A549 (cell line): Measurements from ENCODE around the gene LRRC36. TPM values are rescaled to one million over a fixed set of nuclear protein-coding genes. Genes with fewer than 3 reads are reported as not detected.

Experiments
- ATAC-seq, 2 experiments: fragments of 200-7000 bp in 1 of 2; fragments of >200 bp in 1 of 2; cut with Nextera tagmentation in 1 of 2; cut with Tn5 transposase in 1 of 2; 3 replicates each; pipeline versions ENCODE4 v1.8.0 to v1.9.1; 2018 to 2020; ENCODE audit warnings: mild to moderate bottlenecking in 1 of 2, moderate library complexity in 1 of 2
- CTCF ChIA-PET: fragments of 300-600 bp; sonication (Branson Sonifier 250); formaldehyde crosslinking; extraction: SDS; loops from one replicate; lab custom pipeline; 2021; ENCODE audit warnings: antibody characterized with exemption, inconsistent platforms; lab: Yijun Ruan, JAX
- POLR2A ChIA-PET: fragments of 350-600 bp; formaldehyde crosslinking; extraction: SDS; loops from one replicate; lab custom pipeline; 2021; ENCODE audit warnings: antibody characterized with exemption, inconsistent platforms; lab: Yijun Ruan, JAX
- DNase-seq, 2 experiments: peaks; one replicate each; pipeline versions ENCODE4 v3.0.0 to v3.0.0-alpha.2; 2011 to 2016; ENCODE audit warnings: low read depth in 1 of 2, low spot score in 1 of 2
- FAIRE-seq: peaks from 2 replicates; lab custom pipeline; 2011; peaks lifted over from hg19 to GRCh38; lab: Jason Lieb, UNC
- H3K27ac ChIP-seq, 2 experiments: fragments of >200 bp; sonication (Bioruptor Twin); formaldehyde crosslinking; 3 replicates each; pipeline ENCODE4 v1.5.1; 2016 to 2017
- H3K4me1 ChIP-seq: fragments of >200 bp; sonication (Bioruptor Twin); formaldehyde crosslinking; 3 replicates; pipeline ENCODE4 v1.6.1; 2016
- H3K4me2 ChIP-seq: fragments of >200 bp; sonication (Bioruptor Twin); formaldehyde crosslinking; 3 replicates; pipeline ENCODE4 v1.6.1; 2016
- H3K4me3 ChIP-seq: fragments of >200 bp; sonication (Bioruptor Twin); formaldehyde crosslinking; 3 replicates; pipeline ENCODE4 v1.5.1; 2016
- H3K9me3 ChIP-seq: fragments of >200 bp; sonication (Bioruptor Twin); formaldehyde crosslinking; 3 replicates; pipeline ENCODE4 v1.6.1; 2016
- BHLHE40 ChIP-seq: IDR thresholded peaks from 2 replicates; pipeline ENCODE4 v1.6.1; 2012; ENCODE audit warnings: low read depth, low read length, inconsistent platforms
- CBX8 ChIP-seq: fragments of 200-600 bp; sonication (generic); IDR thresholded peaks from 2 replicates; pipeline ENCODE4 v1.6.1; 2016
- FOSB ChIP-seq: fragments of 250-450 bp; sonication (Bioruptor Pico); IDR thresholded peaks from 2 replicates; pipeline ENCODE4 v1.5.0; 2020; ENCODE audit warnings: mild to moderate bottlenecking, moderate library complexity
- GATA3 ChIP-seq: IDR thresholded peaks from 2 replicates; pipeline ENCODE4 v1.6.1; 2012; ENCODE audit warnings: borderline replicate concordance
- HEYL ChIP-seq: fragments of 250-450 bp; sonication (Bioruptor Pico); IDR thresholded peaks from 2 replicates; pipeline ENCODE4 v1.8.0; 2021; ENCODE audit warnings: mild to moderate bottlenecking, moderate library complexity
- HOXA7 ChIP-seq: fragments of 250-450 bp; sonication (Bioruptor Pico); IDR thresholded peaks from 2 replicates; pipeline ENCODE4 v1.5.0; 2020; ENCODE audit warnings: mild to moderate bottlenecking, moderate library complexity
- HOXB5 ChIP-seq: fragments of 250-450 bp; sonication (Bioruptor Pico); IDR thresholded peaks from 2 replicates; pipeline ENCODE4 v1.5.0; 2020; ENCODE audit warnings: mild to moderate bottlenecking, moderate library complexity
- JUN ChIP-seq, 2 experiments: fragments of >200 bp; sonication (Bioruptor Twin); formaldehyde crosslinking; IDR thresholded peaks; 2 replicates in 1 of 2; 3 replicates in 1 of 2; pipeline ENCODE4 v1.6.1; 2016 to 2017
- KDM1A ChIP-seq: fragments of 200-600 bp; sonication (generic); IDR thresholded peaks from 2 replicates; pipeline ENCODE4 v1.6.1; 2016; ENCODE audit warnings: low read depth, mild to moderate bottlenecking
- KDM5A ChIP-seq: fragments of 200-600 bp; sonication (generic); IDR thresholded peaks from 2 replicates; pipeline ENCODE4 v1.6.1; 2016; ENCODE audit warnings: antibody characterized with exemption, mild to moderate bottlenecking
- MYC ChIP-seq: IDR thresholded peaks from 2 replicates; pipeline ENCODE4 v1.6.1; 2012; ENCODE audit warnings: mild to moderate bottlenecking, inconsistent platforms, low read length, improper control_type of control experiment, borderline replicate concordance
- NFE2L2 ChIP-seq: fragments of 150-350 bp; conservative IDR thresholded peaks from 2 replicates; pipeline ENCODE4 v1.6.1; 2014; ENCODE audit warnings: low read length
- PHF8 ChIP-seq: fragments of 200-600 bp; sonication (generic); IDR thresholded peaks from 2 replicates; pipeline ENCODE4 v1.6.1; 2016; ENCODE audit warnings: low read depth, mild to moderate bottlenecking, antibody characterized with exemption, moderate library complexity, borderline replicate concordance
- RCOR1 ChIP-seq: fragments of 150-350 bp; IDR thresholded peaks from 2 replicates; pipeline ENCODE4 v1.6.1; 2014; ENCODE audit warnings: antibody characterized with exemption, low read length, low read depth
- RFX5 ChIP-seq: fragments of 450-650 bp; IDR thresholded peaks from 2 replicates; pipeline ENCODE4 v1.7.1; 2014; ENCODE audit warnings: antibody characterized with exemption, mild to moderate bottlenecking, moderate library complexity
- SMC3 ChIP-seq: fragments of >200 bp; sonication (Bioruptor Twin); formaldehyde crosslinking; IDR thresholded peaks from 3 replicates; pipeline ENCODE4 v1.6.1; 2018; ENCODE audit warnings: inconsistent platforms
- TP53 ChIP-seq: fragments of 250-450 bp; sonication (Bioruptor Pico); IDR thresholded peaks from 2 replicates; pipeline ENCODE4 v1.5.0; 2021; ENCODE audit warnings: mild to moderate bottlenecking, moderate library complexity
- ZNF302 ChIP-seq: fragments of 250-450 bp; sonication (Bioruptor Pico); IDR thresholded peaks from 2 replicates; pipeline ENCODE4 v1.9.0; 2021; ENCODE audit warnings: inconsistent platforms, mild to moderate bottlenecking, moderate library complexity
- ZSCAN20 ChIP-seq: fragments of 250-450 bp; sonication (Bioruptor Pico); IDR thresholded peaks from 2 replicates; pipeline ENCODE4 v1.8.0; 2022; ENCODE audit warnings: mild to moderate bottlenecking, moderate library complexity
- WGBS: methylation state at CpG from one replicate; pipeline ENCODE4 v1.1.6; 2017; ENCODE audit errors: missing lambda C conversion rate; 5-methylcytosine and 5-hydroxymethylcytosine counted together
- polyA plus RNA-seq, 4 experiments: library from polyadenylated mRNA; depleted of rRNA in 3 of 4; stranded (reverse); fragments of >200 nt; fragmentation: RNase III in 1 of 4; extraction: RNeasy Plus Mini Kit Qiagen cat#74134 plus additional on column Dnase treatment in 1 of 4; gene quantifications; 2 replicates in 3 of 4; 3 replicates in 1 of 4; pipeline ENCODE4 v1.2.3, GENCODE V29; 2011 to 2017
- TF ChIP-seq, protein P1 (sequence below): fragments of >200 bp; sonication (Bioruptor Twin); formaldehyde crosslinking; IDR thresholded peaks from 3 replicates; pipeline ENCODE4 v1.5.1; 2016
- TF ChIP-seq, protein P2 (sequence below): IDR thresholded peaks from 2 replicates; pipeline ENCODE4 v1.6.1; 2012; ENCODE audit warnings: low read depth, borderline replicate concordance
- TF ChIP-seq, protein P3 (sequence below): fragments of 150-350 bp; IDR thresholded peaks from 2 replicates; pipeline ENCODE4 v1.6.1; 2014; ENCODE audit warnings: low read depth, mild to moderate bottlenecking, low read length
- TF ChIP-seq, protein P4 (sequence below): fragments of 450-650 bp; IDR thresholded peaks from 2 replicates; pipeline ENCODE4 v1.6.1; 2014; ENCODE audit warnings: antibody characterized with exemption

LRRC36 gene
- polyA plus RNA-seq, 2 of the 4 experiments (the other 2 are of a cell fraction) = 0.48 to 0.57 TPM

DNA sequence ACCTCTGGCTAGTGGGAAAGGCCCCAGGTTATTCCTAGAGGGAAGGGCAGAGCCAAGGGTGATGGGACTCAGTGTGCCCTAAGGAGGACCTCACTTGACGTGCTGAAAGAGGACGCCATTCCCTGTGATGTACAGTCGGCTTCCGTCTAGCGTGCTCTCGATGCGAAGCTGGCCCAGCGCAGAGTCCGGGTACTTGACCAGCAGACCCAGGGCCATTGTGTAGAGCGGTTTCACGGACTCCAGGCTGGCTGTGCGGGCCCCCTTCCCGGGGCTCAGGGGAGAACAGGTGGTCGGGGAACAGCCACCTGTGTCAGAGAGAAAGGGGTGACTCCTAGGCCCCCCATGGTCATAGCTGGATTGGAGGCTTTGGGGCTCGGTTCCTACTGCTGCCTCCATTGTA, 27.3 kb upstream of the LRRC36 start:
- no peak for FAIRE-seq
- Histone ChIP-seq H3K4me2 (no peak overlapping the region), H3K9me3 (no peaks in the 10 kb centered on the region), H3K27ac (no peak overlapping the region)
- WGBS = 90% methylated on average over 13 of the region's 15 CpGs
- no peak for ATAC-seq
- TF ChIP-seq, protein P1, sequence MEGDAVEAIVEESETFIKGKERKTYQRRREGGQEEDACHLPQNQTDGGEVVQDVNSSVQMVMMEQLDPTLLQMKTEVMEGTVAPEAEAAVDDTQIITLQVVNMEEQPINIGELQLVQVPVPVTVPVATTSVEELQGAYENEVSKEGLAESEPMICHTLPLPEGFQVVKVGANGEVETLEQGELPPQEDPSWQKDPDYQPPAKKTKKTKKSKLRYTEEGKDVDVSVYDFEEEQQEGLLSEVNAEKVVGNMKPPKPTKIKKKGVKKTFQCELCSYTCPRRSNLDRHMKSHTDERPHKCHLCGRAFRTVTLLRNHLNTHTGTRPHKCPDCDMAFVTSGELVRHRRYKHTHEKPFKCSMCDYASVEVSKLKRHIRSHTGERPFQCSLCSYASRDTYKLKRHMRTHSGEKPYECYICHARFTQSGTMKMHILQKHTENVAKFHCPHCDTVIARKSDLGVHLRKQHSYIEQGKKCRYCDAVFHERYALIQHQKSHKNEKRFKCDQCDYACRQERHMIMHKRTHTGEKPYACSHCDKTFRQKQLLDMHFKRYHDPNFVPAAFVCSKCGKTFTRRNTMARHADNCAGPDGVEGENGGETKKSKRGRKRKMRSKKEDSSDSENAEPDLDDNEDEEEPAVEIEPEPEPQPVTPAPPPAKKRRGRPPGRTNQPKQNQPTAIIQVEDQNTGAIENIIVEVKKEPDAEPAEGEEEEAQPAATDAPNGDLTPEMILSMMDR = no peak
- TF ChIP-seq ZNF302 (CRISPR knock-in tag) = no peak
- no peak for TF ChIP-seq RFX5
- TF ChIP-seq, protein P2, sequence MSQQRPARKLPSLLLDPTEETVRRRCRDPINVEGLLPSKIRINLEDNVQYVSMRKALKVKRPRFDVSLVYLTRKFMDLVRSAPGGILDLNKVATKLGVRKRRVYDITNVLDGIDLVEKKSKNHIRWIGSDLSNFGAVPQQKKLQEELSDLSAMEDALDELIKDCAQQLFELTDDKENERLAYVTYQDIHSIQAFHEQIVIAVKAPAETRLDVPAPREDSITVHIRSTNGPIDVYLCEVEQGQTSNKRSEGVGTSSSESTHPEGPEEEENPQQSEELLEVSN = no peak
- TF ChIP-seq ZSCAN20 (CRISPR knock-in tag) = no peak
- no peak for TF ChIP-seq RCOR1
- TF ChIP-seq CBX8 = no peak
- TF ChIP-seq HOXB5 (CRISPR knock-in tag) = no peak
- no peak for TF ChIP-seq KDM1A
- TF ChIP-seq KDM5A = no peak
- TF ChIP-seq, all 56 proteins: peak for 0
- Histone ChIP-seq H3K4me1 (no peaks in the 10 kb centered on the region), H3K4me3 (no peak overlapping the region)
- ChIA-PET CTCF (interaction anchor here (1.1 to 2.1 kb wide), 3 partner anchors 17 to 129 kb away, joined by 3 to 5 read pairs (median 3); no protein-coding TSS in a partner anchor), POLR2A (no interaction called here)
- DNase-seq = no peak

DNA sequence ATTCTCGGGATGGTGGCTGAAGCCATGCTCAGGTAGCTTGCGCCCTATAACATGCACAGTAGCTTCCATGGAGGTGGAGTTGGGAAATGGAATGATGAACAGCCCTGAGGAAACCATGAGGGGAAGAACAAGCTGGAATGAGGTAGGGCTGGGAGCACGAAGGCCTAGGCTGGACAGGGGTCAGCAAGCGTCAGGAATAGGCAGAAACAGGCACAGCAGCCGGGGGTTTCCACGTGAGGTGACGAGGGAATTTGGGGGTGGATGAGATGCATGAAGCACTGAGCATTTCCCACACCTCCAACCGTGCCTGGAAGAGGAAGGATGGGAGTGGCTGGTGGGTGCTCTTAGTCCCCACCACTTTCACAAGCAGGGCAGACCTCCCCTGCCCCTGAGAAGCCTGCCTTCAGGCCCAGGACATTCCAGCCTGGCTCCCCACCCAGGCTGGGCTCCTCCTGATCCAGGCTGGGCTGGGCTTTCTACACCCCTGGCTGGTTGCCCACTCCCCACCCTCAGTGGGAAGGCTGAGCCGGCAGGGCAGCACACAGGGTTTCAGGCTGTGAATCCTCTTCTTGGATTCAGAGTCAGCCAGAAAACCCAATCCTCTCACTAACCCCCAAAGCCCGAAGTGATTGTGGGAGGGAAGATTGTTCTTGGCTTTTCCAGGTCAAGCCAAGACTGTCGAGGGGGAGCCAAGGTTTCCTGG, 25.4 kb upstream of the LRRC36 start:
- ChIA-PET CTCF (interaction anchor here (1.4 to 2.1 kb wide), 4 partner anchors 16 to 26 kb away, joined by 3 to 5 read pairs (median 4); partner anchors contain the start of gene LRRC36), POLR2A (no interaction called here)
- ATAC-seq (no peak), FAIRE-seq (no peak), DNase-seq (no peak)
- H3K9me3 ChIP-seq = no peaks in the 10 kb centered on the region
- H3K4me2 ChIP-seq = no peak overlapping the region
- WGBS = 76% methylated on average over 9 of the region's 11 CpGs
- no peak for TF ChIP-seq HEYL (CRISPR knock-in tag)
- TF ChIP-seq TP53 (CRISPR knock-in tag) = no peak
- TF ChIP-seq SMC3 = no peak
- TF ChIP-seq KDM1A = no peak
- TF ChIP-seq, protein P3, sequence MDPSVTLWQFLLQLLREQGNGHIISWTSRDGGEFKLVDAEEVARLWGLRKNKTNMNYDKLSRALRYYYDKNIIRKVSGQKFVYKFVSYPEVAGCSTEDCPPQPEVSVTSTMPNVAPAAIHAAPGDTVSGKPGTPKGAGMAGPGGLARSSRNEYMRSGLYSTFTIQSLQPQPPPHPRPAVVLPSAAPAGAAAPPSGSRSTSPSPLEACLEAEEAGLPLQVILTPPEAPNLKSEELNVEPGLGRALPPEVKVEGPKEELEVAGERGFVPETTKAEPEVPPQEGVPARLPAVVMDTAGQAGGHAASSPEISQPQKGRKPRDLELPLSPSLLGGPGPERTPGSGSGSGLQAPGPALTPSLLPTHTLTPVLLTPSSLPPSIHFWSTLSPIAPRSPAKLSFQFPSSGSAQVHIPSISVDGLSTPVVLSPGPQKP = no peak
- no peak for TF ChIP-seq JUN (IDR thresholded peaks at IDR 0.05)
- no peak for TF ChIP-seq ZSCAN20 (CRISPR knock-in tag)
- TF ChIP-seq, protein P4, sequence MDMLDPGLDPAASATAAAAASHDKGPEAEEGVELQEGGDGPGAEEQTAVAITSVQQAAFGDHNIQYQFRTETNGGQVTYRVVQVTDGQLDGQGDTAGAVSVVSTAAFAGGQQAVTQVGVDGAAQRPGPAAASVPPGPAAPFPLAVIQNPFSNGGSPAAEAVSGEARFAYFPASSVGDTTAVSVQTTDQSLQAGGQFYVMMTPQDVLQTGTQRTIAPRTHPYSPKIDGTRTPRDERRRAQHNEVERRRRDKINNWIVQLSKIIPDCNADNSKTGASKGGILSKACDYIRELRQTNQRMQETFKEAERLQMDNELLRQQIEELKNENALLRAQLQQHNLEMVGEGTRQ = no peak
- no peak overlapping the region for H3K4me3 ChIP-seq
- no peak overlapping the region for H3K27ac ChIP-seq
- H3K4me1 ChIP-seq = no peaks in the 10 kb centered on the region

DNA sequence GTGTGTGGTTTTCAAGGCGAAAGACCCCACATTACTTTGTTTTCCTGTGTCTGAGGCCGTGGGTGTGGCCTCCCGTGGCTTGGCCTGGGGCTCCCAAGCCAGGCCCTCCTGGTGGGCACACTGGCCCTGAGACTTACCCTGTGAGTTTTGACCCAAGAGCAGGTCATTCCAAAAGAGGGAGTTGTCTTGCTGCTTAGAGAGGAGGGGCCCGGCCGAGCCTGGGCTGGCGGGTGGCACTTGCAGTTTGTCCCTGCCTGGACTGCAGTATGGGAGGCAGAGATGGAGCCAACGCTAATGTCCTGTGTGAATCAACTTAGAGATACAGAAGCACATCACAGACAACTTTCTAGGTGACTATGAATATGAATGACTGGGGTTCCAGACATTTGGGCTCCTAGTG, 24.5 kb upstream of the LRRC36 start:
- TF ChIP-seq MYC (no peak), FOSB (CRISPR knock-in tag) (no peak), GATA3 (no peak), PHF8 (no peak), HOXA7 (CRISPR knock-in tag) (no peak), NFE2L2 (no peak), KDM1A (no peak), BHLHE40 (no peak), HEYL (CRISPR knock-in tag) (no peak)
- H3K4me2 ChIP-seq = no peak overlapping the region
- DNase-seq = no peak
- 85% methylated on average over 7 of the region's 7 CpGs for WGBS
- no peaks in the 10 kb centered on the region for H3K9me3 ChIP-seq
- ChIA-PET CTCF (interaction anchor here (1.4 to 1.5 kb wide), 2 partner anchors 16 to 25 kb away, joined by 3 to 4 read pairs; partner anchors contain the start of gene LRRC36), POLR2A (no interaction called here)
- H3K4me1 ChIP-seq = no peaks in the 10 kb centered on the region
- FAIRE-seq = no peak
- no peak for ATAC-seq
- no peak overlapping the region for H3K4me3 ChIP-seq
- no peak overlapping the region for H3K27ac ChIP-seq
